Trophoblast cell (in vitro differentiated cells and primary cell): Measurements from ENCODE around the gene AKAP12.

Source experiments
- DNase-seq, 2 donors: peaks; one replicate each; pipeline ENCODE4 v3.0.0-alpha.2; 2016
- H2AFZ ChIP-seq: 2 replicates; pipeline ENCODE4 v1.6.1; 2013; ENCODE audit warnings: low read length, moderate library complexity, mild to moderate bottlenecking; ENCODE audit not compliant: insufficient read depth, poor library complexity
- H2AK5ac ChIP-seq: 2 replicates; pipeline ENCODE4 v1.6.1; 2013; ENCODE audit warnings: mild to moderate bottlenecking, low read length
- H2BK120ac ChIP-seq: 2 replicates; pipeline ENCODE4 v1.6.1; 2013; ENCODE audit warnings: low read length, mild to moderate bottlenecking, moderate library complexity; ENCODE audit not compliant: insufficient read depth, poor library complexity
- H2BK12ac ChIP-seq: 2 replicates; pipeline ENCODE4 v1.6.1; 2013; ENCODE audit warnings: mild to moderate bottlenecking, low read length, moderate library complexity
- H2BK5ac ChIP-seq: 2 replicates; pipeline ENCODE4 v1.6.1; 2013; ENCODE audit warnings: low read length, low read depth, moderate library complexity, mild to moderate bottlenecking; ENCODE audit not compliant: poor library complexity
- H3K14ac ChIP-seq: 2 replicates; pipeline ENCODE4 v1.6.1; 2013; ENCODE audit warnings: mild to moderate bottlenecking, low read length
- H3K18ac ChIP-seq: 2 replicates; pipeline ENCODE4 v1.6.1; 2013; ENCODE audit warnings: mild to moderate bottlenecking, low read length
- H3K23ac ChIP-seq: 2 replicates; pipeline ENCODE4 v1.6.1; 2013; ENCODE audit warnings: low read length
- H3K27ac ChIP-seq: 2 replicates; pipeline ENCODE4 v1.5.1; 2013; ENCODE audit warnings: low read depth, mild to moderate bottlenecking, inconsistent platforms, low read length, moderate library complexity
- H3K27me3 ChIP-seq: 2 replicates; pipeline ENCODE4 v1.6.1; 2013; ENCODE audit warnings: inconsistent platforms, mild to moderate bottlenecking, low read length, moderate library complexity; ENCODE audit not compliant: insufficient read depth
- H3K36me3 ChIP-seq, 2 experiments: 1 replicate in 1 of 2; 2 replicates in 1 of 2; pipeline ENCODE4 v1.6.1; 2013; ENCODE audit warnings: low read length in 2 of 2, mild to moderate bottlenecking in 2 of 2, moderate library complexity in 1 of 2; ENCODE audit not compliant: insufficient read depth in 2 of 2, control insufficient read depth in 1 of 2
- H3K4ac ChIP-seq: 2 replicates; pipeline ENCODE4 v1.6.1; 2013; ENCODE audit warnings: low read depth, mild to moderate bottlenecking, low read length, moderate library complexity
- H3K4me1 ChIP-seq, 2 experiments: 1 replicate in 1 of 2; 2 replicates in 1 of 2; pipeline ENCODE4 v1.6.1; 2013; ENCODE audit warnings: low read length in 2 of 2, mild to moderate bottlenecking in 2 of 2, moderate library complexity in 1 of 2; ENCODE audit not compliant: insufficient read depth in 2 of 2, control insufficient read depth in 1 of 2
- H3K4me2 ChIP-seq: 2 replicates; pipeline ENCODE4 v1.6.1; 2013; ENCODE audit warnings: inconsistent platforms, mild to moderate bottlenecking, low read length, moderate library complexity
- H3K4me3 ChIP-seq: 2 replicates; pipeline ENCODE4 v1.5.1; 2013; ENCODE audit warnings: mild to moderate bottlenecking, low read depth, low read length, inconsistent platforms
- H3K79me1 ChIP-seq: one replicate; pipeline ENCODE4 v1.6.1; 2013; ENCODE audit warnings: low read length
- H3K79me2 ChIP-seq: 2 replicates; pipeline ENCODE4 v1.6.1; 2013; ENCODE audit warnings: low read length, mild to moderate bottlenecking; ENCODE audit not compliant: control insufficient read depth, insufficient read depth, poor library complexity
- H3K9ac ChIP-seq: 2 replicates; pipeline ENCODE4 v1.6.1; 2013; ENCODE audit warnings: mild to moderate bottlenecking, low read length
- H3K9me3 ChIP-seq: 2 replicates; pipeline ENCODE4 v1.6.1; 2013; ENCODE audit warnings: low read depth, mild to moderate bottlenecking, control low read depth, inconsistent platforms, low read length; ENCODE audit not compliant: insufficient read depth
- H4K12ac ChIP-seq: 2 replicates; pipeline ENCODE4 v1.6.1; 2013; ENCODE audit warnings: low read depth, mild to moderate bottlenecking, low read length, moderate library complexity
- H4K8ac ChIP-seq: 2 replicates; pipeline ENCODE4 v1.6.1; 2013; ENCODE audit warnings: low read depth, mild to moderate bottlenecking, low read length, moderate library complexity
- H4K91ac ChIP-seq: one replicate; pipeline ENCODE4 v1.6.1; 2013; ENCODE audit warnings: low read depth, mild to moderate bottlenecking, low read length, moderate library complexity
- WGBS: extraction: QIAGEN DNeasy Blood & Tissue Kit; methylation state at CpG from one replicate; pipeline ENCODE4 v1.1.7; 2013; ENCODE audit warnings: missing lambda C conversion rate; ENCODE audit not compliant: insufficient read length, insufficient coverage; ENCODE audit errors: extremely low coverage; 5-methylcytosine and 5-hydroxymethylcytosine counted together

The AKAP12 gene

DNA sequence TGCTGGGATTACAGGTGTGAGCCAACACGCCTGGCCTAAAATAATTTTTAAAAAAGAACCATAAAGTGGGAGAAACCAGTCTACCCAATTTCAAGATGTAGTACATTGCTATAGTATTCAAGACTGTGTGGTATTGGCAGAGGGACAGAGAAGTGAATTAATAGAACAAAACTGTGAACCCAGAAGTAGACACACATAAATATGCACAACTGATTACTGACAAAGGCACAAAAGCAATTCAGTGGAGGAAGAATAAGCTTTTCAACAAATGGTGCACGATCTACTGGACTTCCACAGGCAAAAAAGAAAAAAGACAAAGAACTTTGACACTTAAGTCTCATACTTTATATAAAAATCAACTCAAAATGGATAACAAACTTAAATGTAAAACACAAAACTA, 136.1 kb downstream of the AKAP12 start:
- DNase-seq, result no peak
- H3K27ac ChIP-seq, result no peak overlapping the region
- H3K9ac ChIP-seq, result no peak overlapping the region
- no peak overlapping the region for H2BK5ac ChIP-seq
- H4K8ac ChIP-seq, result no peak overlapping the region
- peaks cover 6% of the 10 kb centered on the region in 2 experiments for H3K4me1 ChIP-seq
- WGBS, result no CpG with 5 or more reads among the region's 2 CpGs
- no peak overlapping the region for H3K23ac ChIP-seq
- no peaks in the 10 kb centered on the region for H3K27me3 ChIP-seq
- no peaks in the 10 kb centered on the region for H3K79me1 ChIP-seq
- no peak overlapping the region for H3K4ac ChIP-seq
- H2BK120ac ChIP-seq, result no peak overlapping the region
- H3K36me3 ChIP-seq, result peaks cover 3 to 10% of the 10 kb centered on the region in 2 experiments
- no peak overlapping the region for H2AFZ ChIP-seq
- no peak overlapping the region for H3K4me3 ChIP-seq
- H2BK12ac ChIP-seq, result no peak overlapping the region
- no peak overlapping the region for H2AK5ac ChIP-seq
- no peaks in the 10 kb centered on the region for H3K9me3 ChIP-seq
- no peak overlapping the region for H3K18ac ChIP-seq
- no peak overlapping the region for H3K4me2 ChIP-seq
- no peak overlapping the region for H4K12ac ChIP-seq
- H3K14ac ChIP-seq, result no peak overlapping the region
- no peaks in the 10 kb centered on the region for H3K79me2 ChIP-seq
- H4K91ac ChIP-seq, result no peak overlapping the region

DNA sequence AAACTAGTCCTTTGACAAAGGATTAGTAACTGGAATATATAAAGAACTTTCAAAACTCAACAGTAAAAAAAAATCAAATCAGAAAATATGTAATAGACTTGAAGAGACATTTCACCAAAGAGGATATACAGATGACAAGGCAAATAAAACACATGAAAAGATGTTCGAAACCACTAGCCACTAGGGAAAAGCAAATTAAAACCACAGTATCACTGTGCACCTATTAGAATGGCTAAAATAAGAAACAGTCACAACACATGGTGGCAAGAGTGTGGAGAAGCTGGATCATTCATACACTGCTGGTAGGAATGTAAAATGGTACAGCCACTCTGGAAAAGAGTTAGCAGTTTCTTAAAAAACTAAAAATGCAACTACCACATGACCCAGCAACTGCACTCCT, 136.7 kb downstream of the AKAP12 start:
- H3K4me2 ChIP-seq, result no peak overlapping the region
- H3K9me3 ChIP-seq, result no peaks in the 10 kb centered on the region
- no CpG with 5 or more reads among the region's 1 CpG for WGBS
- H2AK5ac ChIP-seq, result no peak overlapping the region
- H3K27me3 ChIP-seq, result no peaks in the 10 kb centered on the region
- no peak overlapping the region for H3K4me3 ChIP-seq
- H2AFZ ChIP-seq, result no peak overlapping the region
- H3K23ac ChIP-seq, result no peak overlapping the region
- no peak overlapping the region for H2BK12ac ChIP-seq
- no peak overlapping the region for H2BK120ac ChIP-seq
- H3K9ac ChIP-seq, result no peak overlapping the region
- no peak overlapping the region for H4K12ac ChIP-seq
- no peak overlapping the region for H3K27ac ChIP-seq
- DNase-seq, result peak in 1 of 2 donors; percentile 43
- H3K36me3 ChIP-seq, result peaks cover under 1 to 5% of the 10 kb centered on the region in 2 experiments
- H2BK5ac ChIP-seq, result no peak overlapping the region
- H4K91ac ChIP-seq, result no peak overlapping the region
- no peaks in the 10 kb centered on the region for H3K79me2 ChIP-seq
- H3K4ac ChIP-seq, result no peak overlapping the region
- no peak overlapping the region for H3K14ac ChIP-seq
- H3K4me1 ChIP-seq, result peaks cover 6% of the 10 kb centered on the region in 2 experiments
- H3K18ac ChIP-seq, result no peak overlapping the region
- H4K8ac ChIP-seq, result no peak overlapping the region
- H3K79me1 ChIP-seq, result no peaks in the 10 kb centered on the region

DNA sequence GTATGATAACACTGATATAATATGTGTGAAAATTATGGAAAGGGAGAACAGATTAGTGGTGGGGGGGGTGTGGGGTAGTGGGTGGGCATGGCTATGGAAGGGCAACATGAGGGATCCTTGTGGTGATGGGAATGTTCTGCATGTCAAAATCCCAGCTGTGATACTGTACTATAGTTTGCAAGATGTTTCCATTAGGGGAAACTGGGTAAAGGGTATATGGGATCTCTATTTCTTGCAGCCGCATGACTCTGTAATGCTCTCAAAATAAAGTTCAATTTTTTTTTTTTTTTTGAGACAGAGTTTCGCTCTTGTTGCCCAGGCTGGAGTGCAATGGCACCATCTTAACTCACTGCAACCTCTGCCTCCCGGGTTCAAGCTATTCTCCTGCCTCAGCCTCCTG, 137.3 kb downstream of the AKAP12 start:
- no peak for DNase-seq
- Histone ChIP-seq H3K14ac (no peak overlapping the region), H3K4me3 (no peak overlapping the region), H3K4me1 (peaks cover 6% of the 10 kb centered on the region in 2 experiments), H2AFZ (no peak overlapping the region), H2BK5ac (no peak overlapping the region), H2AK5ac (no peak overlapping the region), H2BK120ac (no peak overlapping the region), H3K79me2 (no peaks in the 10 kb centered on the region), H3K9ac (no peak overlapping the region), H2BK12ac (no peak overlapping the region), H4K91ac (no peak overlapping the region), H4K8ac (no peak overlapping the region), H4K12ac (no peak overlapping the region), H3K4ac (no peak overlapping the region), H3K4me2 (no peak overlapping the region), H3K23ac (no peak overlapping the region), H3K36me3 (peaks cover 0 to 3% of the 10 kb centered on the region in 2 experiments), H3K79me1 (no peaks in the 10 kb centered on the region), H3K18ac (no peak overlapping the region), H3K27me3 (no peaks in the 10 kb centered on the region), H3K9me3 (no peaks in the 10 kb centered on the region), H3K27ac (no peak overlapping the region)
- WGBS, result no CpG with 5 or more reads among the region's 3 CpGs

DNA sequence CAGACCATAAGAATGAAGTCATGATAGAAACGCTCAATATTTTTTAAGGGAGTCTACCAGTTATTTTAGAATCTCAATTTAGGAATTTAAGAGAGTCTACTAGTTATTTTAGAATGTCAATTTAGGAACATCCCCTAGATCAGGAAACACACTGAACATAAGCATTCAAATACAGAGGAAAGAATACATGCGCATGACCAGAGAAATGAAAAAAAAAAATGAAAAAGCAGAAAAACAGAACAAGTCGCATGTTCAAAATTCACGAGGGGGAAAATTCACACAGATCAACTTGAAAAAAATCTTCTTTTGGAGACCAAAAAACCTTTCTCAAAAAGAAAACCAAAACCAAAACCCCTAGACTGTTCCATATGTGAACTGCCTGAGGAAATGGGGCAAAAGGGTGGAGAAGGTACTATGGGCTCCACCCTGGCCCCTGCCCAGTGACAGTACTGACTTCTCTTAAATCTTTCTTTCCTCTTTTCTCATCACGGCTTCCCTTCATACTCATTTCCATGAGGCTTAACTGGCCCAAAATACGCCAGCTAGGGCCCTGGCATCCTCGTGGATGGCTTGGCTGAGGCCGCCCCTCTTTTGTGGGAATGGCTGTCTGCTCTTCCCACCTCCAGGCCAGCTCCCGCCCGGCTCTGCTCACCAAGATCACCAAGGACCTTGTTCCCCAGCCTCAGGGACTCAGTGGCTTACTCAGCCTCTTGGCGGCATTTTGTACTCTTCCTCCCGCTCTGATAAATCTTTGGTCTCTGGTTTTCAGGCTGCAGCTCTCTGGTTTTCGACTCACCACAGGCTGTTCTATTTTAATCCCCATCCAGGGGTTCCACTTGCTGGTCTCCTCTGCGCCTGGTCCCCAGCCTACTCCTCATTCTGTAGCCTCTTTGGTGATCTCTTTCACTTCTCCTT, 140.4 kb downstream of the AKAP12 start:
- no peaks in the 10 kb centered on the region for H3K79me1 ChIP-seq
- no peaks in the 10 kb centered on the region for H3K79me2 ChIP-seq
- H3K27ac ChIP-seq, result no peak overlapping the region
- no CpG with 5 or more reads among the region's 14 CpGs for WGBS
- H2BK120ac ChIP-seq, result no peak overlapping the region
- H3K4me1 ChIP-seq, result peaks cover 0 to 3% of the 10 kb centered on the region in 2 experiments
- no peak overlapping the region for H4K91ac ChIP-seq
- peaks cover 2 to 3% of the 10 kb centered on the region in 2 experiments for H3K36me3 ChIP-seq
- H3K4me3 ChIP-seq, result no peak overlapping the region
- no peak overlapping the region for H3K14ac ChIP-seq
- H3K18ac ChIP-seq, result peak overlapping the region; percentile 25
- H3K27me3 ChIP-seq, result no peaks in the 10 kb centered on the region
- H2BK12ac ChIP-seq, result no peak overlapping the region
- H4K12ac ChIP-seq, result peak overlapping the region; percentile 35
- no peak overlapping the region for H3K4me2 ChIP-seq
- H3K23ac ChIP-seq, result no peak overlapping the region
- DNase-seq, result no peak
- H3K4ac ChIP-seq, result peak overlapping the region; percentile 12
- H3K9me3 ChIP-seq, result no peaks in the 10 kb centered on the region
- no peak overlapping the region for H2AK5ac ChIP-seq
- no peak overlapping the region for H2BK5ac ChIP-seq
- H3K9ac ChIP-seq, result no peak overlapping the region
- no peak overlapping the region for H4K8ac ChIP-seq
- H2AFZ ChIP-seq, result no peak overlapping the region
